HL-60 (cell line): ENCODE results near the gene CHST13.

Experiments used
- DNase-seq, 2 experiments: peaks; one replicate each; pipeline ENCODE4 v3.0.0-alpha.2; 2010 to 2020; ENCODE audit warnings: low read depth in 1 of 2, low spot score in 1 of 2
- H3K27ac ChIP-seq: fragments of 250-450 bp; sonication (Bioruptor Pico); replicated peaks from 2 replicates; pipeline ENCODE4 v1.5.1; 2020; ENCODE audit warnings: mild to moderate bottlenecking, moderate library complexity
- H3K27me3 ChIP-seq: fragments of 250-450 bp; sonication (Bioruptor Pico); 2 replicates; pipeline ENCODE4 v1.5.1; 2021; ENCODE audit warnings: mild to moderate bottlenecking, moderate library complexity; ENCODE audit not compliant: insufficient read depth, poor library complexity, severe bottlenecking
- H3K4me3 ChIP-seq: replicated peaks from 2 replicates; pipeline ENCODE4 v1.5.1; 2011; ENCODE audit warnings: mild to moderate bottlenecking, control low read depth, low read length; ENCODE audit not compliant: insufficient read depth
- CTCF ChIP-seq: IDR thresholded peaks from one replicate; pipeline ENCODE4 v1.5.1; 2011; ENCODE audit warnings: low read length, control low read depth, inconsistent platforms; ENCODE audit not compliant: insufficient read depth
- GABPA ChIP-seq: IDR thresholded peaks from 2 replicates; pipeline ENCODE4 v1.6.1; 2012; ENCODE audit warnings: low read depth
- POLR2AphosphoS5 ChIP-seq: IDR thresholded peaks from 2 replicates; pipeline ENCODE4 v1.6.1; 2012; ENCODE audit warnings: low read depth
- SPI1 ChIP-seq: IDR thresholded peaks from 2 replicates; pipeline ENCODE4 v1.6.1; 2012; ENCODE audit warnings: low read depth, mild to moderate bottlenecking, borderline replicate concordance
- TF ChIP-seq, protein P1 (sequence below): IDR thresholded peaks from 2 replicates; pipeline ENCODE4 v1.6.1; 2012; ENCODE audit warnings: low read depth; ENCODE audit not compliant: insufficient replicate concordance

The CHST13 gene

GRCh38 chr3:126512916-126513650 is 10.9 kb upstream of the CHST13 start:
- no peak for DNase-seq
- TF ChIP-seq, protein P1, sequence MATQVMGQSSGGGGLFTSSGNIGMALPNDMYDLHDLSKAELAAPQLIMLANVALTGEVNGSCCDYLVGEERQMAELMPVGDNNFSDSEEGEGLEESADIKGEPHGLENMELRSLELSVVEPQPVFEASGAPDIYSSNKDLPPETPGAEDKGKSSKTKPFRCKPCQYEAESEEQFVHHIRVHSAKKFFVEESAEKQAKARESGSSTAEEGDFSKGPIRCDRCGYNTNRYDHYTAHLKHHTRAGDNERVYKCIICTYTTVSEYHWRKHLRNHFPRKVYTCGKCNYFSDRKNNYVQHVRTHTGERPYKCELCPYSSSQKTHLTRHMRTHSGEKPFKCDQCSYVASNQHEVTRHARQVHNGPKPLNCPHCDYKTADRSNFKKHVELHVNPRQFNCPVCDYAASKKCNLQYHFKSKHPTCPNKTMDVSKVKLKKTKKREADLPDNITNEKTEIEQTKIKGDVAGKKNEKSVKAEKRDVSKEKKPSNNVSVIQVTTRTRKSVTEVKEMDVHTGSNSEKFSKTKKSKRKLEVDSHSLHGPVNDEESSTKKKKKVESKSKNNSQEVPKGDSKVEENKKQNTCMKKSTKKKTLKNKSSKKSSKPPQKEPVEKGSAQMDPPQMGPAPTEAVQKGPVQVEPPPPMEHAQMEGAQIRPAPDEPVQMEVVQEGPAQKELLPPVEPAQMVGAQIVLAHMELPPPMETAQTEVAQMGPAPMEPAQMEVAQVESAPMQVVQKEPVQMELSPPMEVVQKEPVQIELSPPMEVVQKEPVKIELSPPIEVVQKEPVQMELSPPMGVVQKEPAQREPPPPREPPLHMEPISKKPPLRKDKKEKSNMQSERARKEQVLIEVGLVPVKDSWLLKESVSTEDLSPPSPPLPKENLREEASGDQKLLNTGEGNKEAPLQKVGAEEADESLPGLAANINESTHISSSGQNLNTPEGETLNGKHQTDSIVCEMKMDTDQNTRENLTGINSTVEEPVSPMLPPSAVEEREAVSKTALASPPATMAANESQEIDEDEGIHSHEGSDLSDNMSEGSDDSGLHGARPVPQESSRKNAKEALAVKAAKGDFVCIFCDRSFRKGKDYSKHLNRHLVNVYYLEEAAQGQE, result no peak
- no peak for TF ChIP-seq POLR2AphosphoS5
- no peak for TF ChIP-seq SPI1
- TF ChIP-seq CTCF, result no peak
- TF ChIP-seq GABPA, result no peak
- H3K27ac ChIP-seq, result no peak overlapping the region
- H3K4me3 ChIP-seq, result no peak overlapping the region
- H3K27me3 ChIP-seq, result no peaks in the 10 kb centered on the region

- no peak for DNase-seq
- Histone ChIP-seq H3K27ac (no peak overlapping the region), H3K4me3 (no peak overlapping the region), H3K27me3 (no peaks in the 10 kb centered on the region)
- TF ChIP-seq GABPA (no peak), SPI1 (no peak), CTCF (no peak), POLR2AphosphoS5 (no peak)
- TF ChIP-seq, protein P1, result no peak
These were observed 9.8 kb upstream of the CHST13 start for GRCh38 chr3:126514161-126514560.

DNA sequence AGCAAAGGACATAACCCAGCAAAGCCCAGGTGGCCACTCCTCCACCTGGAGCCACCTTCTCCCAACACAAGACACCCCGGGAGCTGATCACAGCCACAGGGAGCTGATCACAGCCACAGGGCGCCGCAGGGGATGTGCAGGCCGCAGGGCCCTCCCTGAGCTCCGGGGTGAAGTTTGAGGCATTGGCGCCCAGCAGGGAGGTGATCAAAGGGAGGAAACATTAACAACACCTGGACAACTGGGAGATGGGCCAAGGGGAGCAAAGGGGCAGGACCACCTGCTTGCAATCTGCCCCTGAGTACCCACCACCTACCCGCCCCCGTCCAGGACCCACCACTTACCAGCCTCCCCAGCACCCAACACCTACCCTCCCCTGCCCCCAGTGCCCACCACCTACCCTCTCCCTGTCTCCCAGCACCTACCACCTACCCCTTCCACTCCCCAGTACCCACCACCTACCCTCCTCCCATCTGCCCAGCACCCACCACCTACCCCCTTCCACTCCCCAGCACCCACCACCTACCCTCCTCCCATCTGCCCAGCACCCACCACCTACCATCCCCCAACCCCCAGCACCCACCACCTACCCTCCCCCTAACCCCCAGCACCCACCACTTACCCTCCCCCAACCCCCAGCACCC is 8.8 kb upstream of the CHST13 start:
- no peak overlapping the region for H3K27ac ChIP-seq
- no peak for DNase-seq
- TF ChIP-seq POLR2AphosphoS5 (no peak), CTCF (no peak), SPI1 (no peak), GABPA (no peak)
- TF ChIP-seq, protein P1, result no peak
- H3K27me3 ChIP-seq, result no peaks in the 10 kb centered on the region
- H3K4me3 ChIP-seq, result no peak overlapping the region
